ENCODE data around the gene NLRC5. TPM values are rescaled to one million over a fixed set of nuclear protein-coding genes. Genes with fewer than 3 reads are reported as not detected.

NLRC5 gene
- total RNA-seq, 2 donors from 2014 or later, result 8.3 to 23.4 TPM

GRCh38 chr16:56946767-56947603, 42.4 kb upstream of the NLRC5 start:
- Histone ChIP-seq H3K4me3 (no peak overlapping the region), H3K9me3 (no peaks in the 10 kb centered on the region), H3K27ac (peak overlapping the region in 3 of 4 donors; percentile 55 to 82 (median 66)), H3K27me3 (no peaks in the 10 kb centered on the region), H3K36me3 (replicated peaks in 1 of 2; ENCODE audit: insufficient read depth in 1 of 2, low read depth in 2 of 2) (peaks cover 9 to 29% of the 10 kb centered on the region in 2 donors), H3K4me1 (peaks cover 58% of the 10 kb centered on the region)
- intact Hi-C loops (cut with DNase I), result no loop called here
- TF ChIP-seq CTCF (IDR thresholded peaks at IDR 0.05) (no peak), POLR2A (IDR thresholded peaks at IDR 0.05) (peak in 1 of 3 donors; percentile 35)
- WGBS, 2 donors, result 36 to 53% methylated on average over 10 of the region's 10 CpGs
- peak in 2 of 4 donors; percentile 57 for DNase-seq
- peak; percentile 9 for ATAC-seq

GRCh38 chr16:56947604-56947995, 41.8 kb upstream of the NLRC5 start:
- Histone ChIP-seq H3K27me3 (no peaks in the 10 kb centered on the region), H3K4me3 (no peak overlapping the region), H3K27ac (peak overlapping the region in 2 of 4 donors; percentile 66 to 82), H3K36me3 (replicated peaks in 1 of 2; ENCODE audit: insufficient read depth in 1 of 2, low read depth in 2 of 2) (peaks cover 6 to 24% of the 10 kb centered on the region in 2 donors), H3K9me3 (no peaks in the 10 kb centered on the region), H3K4me1 (peaks cover 52% of the 10 kb centered on the region)
- TF ChIP-seq CTCF (IDR thresholded peaks at IDR 0.05), result no peak
- no peak for TF ChIP-seq POLR2A (IDR thresholded peaks at IDR 0.05)
- no peak for ATAC-seq
- intact Hi-C loops (cut with DNase I), result no loop called here
- no peak for DNase-seq
- WGBS, 2 donors, result 40 to 45% methylated on average over 2 of the region's 2 CpGs

GRCh38 chr16:56948234-56948633, 41.1 kb upstream of the NLRC5 start:
- TF ChIP-seq CTCF (IDR thresholded peaks at IDR 0.05) (no peak), POLR2A (IDR thresholded peaks at IDR 0.05) (no peak)
- H3K4me3 ChIP-seq, result no peak overlapping the region
- peak overlapping the region in 3 of 4 donors; percentile 20 to 82 (median 66) for H3K27ac ChIP-seq
- ATAC-seq (no peak), DNase-seq (no peak)
- no peaks in the 10 kb centered on the region for H3K9me3 ChIP-seq
- peaks cover 0 to 18% of the 10 kb centered on the region in 2 donors for H3K36me3 ChIP-seq (replicated peaks in 1 of 2; ENCODE audit: insufficient read depth in 1 of 2, low read depth in 2 of 2)
- intact Hi-C loops (cut with DNase I), result no loop called here
- peaks cover 46% of the 10 kb centered on the region for H3K4me1 ChIP-seq
- 49 to 54% methylated on average over 6 of the region's 6 CpGs for WGBS, 2 donors
- H3K27me3 ChIP-seq, result no peaks in the 10 kb centered on the region

- Histone ChIP-seq H3K27me3 (no peaks in the 10 kb centered on the region), H3K9me3 (no peaks in the 10 kb centered on the region), H3K4me1 (peaks cover 27% of the 10 kb centered on the region), H3K36me3 (replicated peaks in 1 of 2; ENCODE audit: insufficient read depth in 1 of 2, low read depth in 2 of 2) (peaks cover 0 to 3% of the 10 kb centered on the region in 2 donors), H3K4me3 (no peak overlapping the region), H3K27ac (peak overlapping the region; percentile 34 to 82 (median 38))
- TF ChIP-seq POLR2A (IDR thresholded peaks at IDR 0.05), result no peak
- TF ChIP-seq CTCF (IDR thresholded peaks at IDR 0.05), result no peak
- ATAC-seq (no peak), DNase-seq (peak in 1 of 4 donors; percentile 38)
- intact Hi-C loops (cut with DNase I), result no loop called here
- WGBS, 2 donors, result 23 to 37% methylated on average over 4 of the region's 4 CpGs
Observed at GRCh38 chr16:56950051-56950450, 39.3 kb upstream of the NLRC5 start.

All from body of pancreas (tissue), 4 donors.